CD14-positive monocyte (primary cell): ENCODE data around the gene CPNE4. TPM values are rescaled to one million over a fixed set of nuclear protein-coding genes. Genes with fewer than 3 reads are reported as not detected.

Experiments used
- DNase-seq, 3 donors: peaks; one replicate each; pipeline ENCODE4 v3.0.0-alpha.2; 2011 to 2022
- H2AFZ ChIP-seq: 2 replicates; pipeline ENCODE4 v1.6.0; 2012; ENCODE audit warnings: mild to moderate bottlenecking, low read depth, low read length, inconsistent platforms; ENCODE audit not compliant: insufficient read depth, poor library complexity, severe bottlenecking
- H3K27ac ChIP-seq, 2 donors: 1 replicate in 1 of 2; 2 replicates in 1 of 2; pipeline ENCODE4 v1.5.1; 2012 to 2013; ENCODE audit warnings: low read length in 2 of 2, control low read depth in 1 of 2, inconsistent platforms in 1 of 2, low read depth in 1 of 2, mild to moderate bottlenecking in 1 of 2
- H3K27me3 ChIP-seq, 2 donors: one replicate each; pipeline versions ENCODE4 v1.6.0 to v1.6.1; 2011 to 2013; ENCODE audit warnings: low read length in 2 of 2; ENCODE audit not compliant: control insufficient read depth in 2 of 2, insufficient read depth in 2 of 2
- H3K36me3 ChIP-seq, 2 donors: replicated peaks in 1 of 2; 1 replicate in 1 of 2; 2 replicates in 1 of 2; pipeline versions ENCODE4 v1.5.1 to v1.6.1; 2012 to 2013; ENCODE audit warnings: low read length in 2 of 2, control low read depth in 1 of 2, inconsistent platforms in 1 of 2, mild to moderate bottlenecking in 1 of 2; ENCODE audit not compliant: insufficient read depth in 2 of 2, control insufficient read depth in 1 of 2
- H3K4me1 ChIP-seq, 2 donors: 1 replicate in 1 of 2; 2 replicates in 1 of 2; pipeline versions ENCODE4 v1.5.1 to v1.6.1; 2012 to 2013; ENCODE audit warnings: low read length in 2 of 2, control low read depth in 1 of 2, inconsistent platforms in 1 of 2, mild to moderate bottlenecking in 1 of 2, moderate library complexity in 1 of 2; ENCODE audit not compliant: insufficient read depth in 2 of 2, control insufficient read depth in 1 of 2
- H3K4me2 ChIP-seq: replicated peaks from 2 replicates; pipeline ENCODE3; 2012; ENCODE audit warnings: low read length, moderate library complexity, mild to moderate bottlenecking; ENCODE audit not compliant: poor library complexity, severe bottlenecking; ENCODE audit errors: extremely low read depth
- H3K4me3 ChIP-seq, 3 experiments: fragments of 200-600 bp in 1 of 3; sonication (generic) in 1 of 3; replicated peaks in 1 of 3; 1 replicate in 2 of 3; 2 replicates in 1 of 3; pipeline ENCODE4 v1.5.1; 2011 to 2013; ENCODE audit warnings: low read length in 3 of 3, mild to moderate bottlenecking in 3 of 3, control low read depth in 2 of 3, low read depth in 2 of 3, inconsistent platforms in 1 of 3, moderate library complexity in 1 of 3
- H3K79me2 ChIP-seq: 2 replicates; pipeline ENCODE4 v1.6.0; 2012; ENCODE audit warnings: mild to moderate bottlenecking, control low read depth, inconsistent platforms, low read length, moderate library complexity; ENCODE audit not compliant: insufficient read depth
- H3K9ac ChIP-seq: 2 replicates; pipeline ENCODE4 v1.6.0; 2017; ENCODE audit warnings: low read length, mild to moderate bottlenecking; ENCODE audit not compliant: insufficient read depth, poor library complexity, severe bottlenecking
- H3K9me3 ChIP-seq, 2 donors: replicated peaks in 1 of 2; 1 replicate in 1 of 2; 2 replicates in 1 of 2; pipeline versions ENCODE4 v1.5.1 to v1.6.1; 2012 to 2013; ENCODE audit warnings: low read length in 2 of 2, control low read depth in 1 of 2; ENCODE audit not compliant: control insufficient read depth in 1 of 2, insufficient read depth in 1 of 2
- H4K20me1 ChIP-seq: 2 replicates; pipeline ENCODE4 v1.6.0; 2012; ENCODE audit warnings: mild to moderate bottlenecking, low read length, control low read depth, moderate library complexity; ENCODE audit not compliant: insufficient read depth
- H3K27ac Mint-ChIP-seq, 7 donors: one replicate each; pipeline ENCODE4 v1.8.0; 2020; ENCODE audit warnings: mild to moderate bottlenecking in 7 of 7, mixed read lengths in 7 of 7, moderate library complexity in 6 of 7, inconsistent platforms in 2 of 7
- H3K27me3 Mint-ChIP-seq, 3 donors: one replicate each; pipeline ENCODE4 v1.8.0; 2021 to 2022; ENCODE audit warnings: low read depth in 3 of 3, mild to moderate bottlenecking in 3 of 3, mixed read lengths in 3 of 3, moderate library complexity in 3 of 3, inconsistent platforms in 1 of 3
- H3K36me3 Mint-ChIP-seq, 2 donors: one replicate each; pipeline ENCODE4 v1.8.0; 2020; ENCODE audit warnings: mixed read lengths in 2 of 2, inconsistent platforms in 1 of 2, mild to moderate bottlenecking in 1 of 2
- H3K4me1 Mint-ChIP-seq: one replicate; pipeline ENCODE4 v1.8.0; 2020; ENCODE audit warnings: mild to moderate bottlenecking, mixed read lengths
- H3K4me3 Mint-ChIP-seq, 2 donors: one replicate each; pipeline ENCODE4 v1.8.0; 2020; ENCODE audit warnings: mild to moderate bottlenecking in 2 of 2, mixed read lengths in 2 of 2, moderate library complexity in 1 of 2
- H3K9me3 Mint-ChIP-seq, 7 donors: one replicate each; pipeline ENCODE4 v1.8.0; 2020 to 2022; ENCODE audit warnings: mixed read lengths in 7 of 7, mild to moderate bottlenecking in 6 of 7, moderate library complexity in 6 of 7, inconsistent platforms in 2 of 7
- WGBS: methylation state at CpG from one replicate; pipeline ENCODE4 v1.1.5; 2013; ENCODE audit warnings: missing lambda C conversion rate; ENCODE audit not compliant: insufficient coverage; 5-methylcytosine and 5-hydroxymethylcytosine counted together
- intact Hi-C, 2 donors: fragments of 100-400 bp; cut with micrococcal nuclease; formaldehyde crosslinking; loops; one replicate each; pipeline versions ENCODE4 v1.15.0 to v1.15.1; 2023
- polyA plus RNA-seq, 3 donors: library from polyadenylated mRNA; depleted of rRNA in 1 of 3; unstranded in 2 of 3; stranded (reverse) in 1 of 3; fragments of 300-500 nt in 2 of 3; fragments of >200 nt in 1 of 3; fragmentation: Illumina TruSeq in 2 of 3; gene quantifications; 1 replicate in 2 of 3; 2 replicates in 1 of 3; pipeline ENCODE4 v1.2.3, GENCODE V29; 2012 to 2021
- TF ChIP-seq, protein P1 (sequence below): fragments of 200-600 bp; IDR thresholded peaks from one replicate; pipeline ENCODE4 v1.8.0; 2022; ENCODE audit warnings: antibody characterized with exemption, mild to moderate bottlenecking

CPNE4 gene
- polyA plus RNA-seq, 3 donors = not detected

DNA sequence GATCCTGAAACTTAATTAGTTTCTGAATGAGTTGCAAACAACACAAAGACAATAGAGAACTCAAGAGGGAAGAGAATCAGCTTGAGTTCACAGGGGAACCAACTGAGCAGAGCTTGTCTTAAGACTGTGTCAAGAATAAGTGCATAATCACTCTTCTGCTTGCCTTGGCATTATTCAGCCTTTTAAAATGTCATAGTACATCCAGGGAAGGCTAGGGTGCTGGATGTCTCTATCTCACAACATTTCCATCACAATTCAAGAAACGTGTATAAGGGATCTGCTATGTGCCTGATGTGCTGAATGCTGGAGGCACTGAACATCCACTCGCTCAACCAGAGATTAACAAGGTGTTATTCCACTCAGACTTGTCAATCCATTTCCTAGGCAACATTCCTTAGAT, 122.6 kb downstream of the CPNE4 start:
- H3K27me3 ChIP-seq = peaks cover 0 to 2% of the 10 kb centered on the region in 2 donors
- H3K9me3 ChIP-seq = no peaks in the 10 kb centered on the region
- Mint-ChIP-seq H3K4me1 (no peaks in the 10 kb centered on the region), H3K27ac (no peak overlapping the region), H3K9me3 (peaks cover 0 to 7% (median 0%) of the 10 kb centered on the region in 7 donors), H3K4me3 (no peak overlapping the region), H3K27me3 (peaks cover 0 to 8% (median 1%) of the 10 kb centered on the region in 3 donors), H3K36me3 (no peaks in the 10 kb centered on the region)
- no peak overlapping the region for H3K4me2 ChIP-seq
- no peak overlapping the region for H3K27ac ChIP-seq
- H3K79me2 ChIP-seq = no peaks in the 10 kb centered on the region
- no peaks in the 10 kb centered on the region for H3K4me1 ChIP-seq
- H4K20me1 ChIP-seq = no peaks in the 10 kb centered on the region
- TF ChIP-seq, protein P1, sequence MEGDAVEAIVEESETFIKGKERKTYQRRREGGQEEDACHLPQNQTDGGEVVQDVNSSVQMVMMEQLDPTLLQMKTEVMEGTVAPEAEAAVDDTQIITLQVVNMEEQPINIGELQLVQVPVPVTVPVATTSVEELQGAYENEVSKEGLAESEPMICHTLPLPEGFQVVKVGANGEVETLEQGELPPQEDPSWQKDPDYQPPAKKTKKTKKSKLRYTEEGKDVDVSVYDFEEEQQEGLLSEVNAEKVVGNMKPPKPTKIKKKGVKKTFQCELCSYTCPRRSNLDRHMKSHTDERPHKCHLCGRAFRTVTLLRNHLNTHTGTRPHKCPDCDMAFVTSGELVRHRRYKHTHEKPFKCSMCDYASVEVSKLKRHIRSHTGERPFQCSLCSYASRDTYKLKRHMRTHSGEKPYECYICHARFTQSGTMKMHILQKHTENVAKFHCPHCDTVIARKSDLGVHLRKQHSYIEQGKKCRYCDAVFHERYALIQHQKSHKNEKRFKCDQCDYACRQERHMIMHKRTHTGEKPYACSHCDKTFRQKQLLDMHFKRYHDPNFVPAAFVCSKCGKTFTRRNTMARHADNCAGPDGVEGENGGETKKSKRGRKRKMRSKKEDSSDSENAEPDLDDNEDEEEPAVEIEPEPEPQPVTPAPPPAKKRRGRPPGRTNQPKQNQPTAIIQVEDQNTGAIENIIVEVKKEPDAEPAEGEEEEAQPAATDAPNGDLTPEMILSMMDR = no peak
- no peak overlapping the region for H3K4me3 ChIP-seq
- no peak overlapping the region for H2AFZ ChIP-seq
- no peaks in the 10 kb centered on the region for H3K36me3 ChIP-seq
- intact Hi-C loops = no loop called here
- DNase-seq = no peak
- no peak overlapping the region for H3K9ac ChIP-seq
- WGBS = no CpG with 5 or more reads among the region's 2 CpGs

DNA sequence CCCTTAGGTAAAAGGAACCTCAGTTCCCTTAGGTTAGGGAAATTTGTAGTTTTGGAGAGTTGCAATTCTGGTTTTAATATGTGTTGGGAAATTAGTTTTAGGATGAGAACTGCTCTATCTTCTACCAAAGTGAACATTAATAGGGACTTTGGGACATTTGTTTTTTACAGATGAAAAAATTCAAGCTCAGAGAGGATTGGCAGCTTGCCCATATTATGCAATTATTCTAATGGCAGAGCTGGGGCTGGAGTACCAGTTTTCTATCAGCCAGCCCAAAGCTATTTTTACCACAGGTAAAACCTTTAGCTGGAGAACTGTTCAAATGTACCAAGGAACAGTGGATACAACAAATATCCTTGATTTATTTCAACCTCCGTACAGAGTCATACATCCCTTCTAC, 127.0 kb downstream of the CPNE4 start:
- intact Hi-C loops = no loop called here
- Histone ChIP-seq H3K4me2 (no peak overlapping the region), H2AFZ (no peak overlapping the region), H3K27me3 (peaks cover 0 to 2% of the 10 kb centered on the region in 2 donors), H4K20me1 (no peaks in the 10 kb centered on the region), H3K4me3 (no peak overlapping the region), H3K9ac (no peak overlapping the region), H3K9me3 (no peaks in the 10 kb centered on the region), H3K79me2 (no peaks in the 10 kb centered on the region), H3K36me3 (no peaks in the 10 kb centered on the region), H3K27ac (no peak overlapping the region), H3K4me1 (no peaks in the 10 kb centered on the region)
- no peak overlapping the region for H3K4me3 Mint-ChIP-seq
- H3K27ac Mint-ChIP-seq = no peak overlapping the region
- TF ChIP-seq, protein P1 = no peak
- WGBS = no CpG with 5 or more reads among the region's 1 CpG
- H3K4me1 Mint-ChIP-seq = no peaks in the 10 kb centered on the region
- peaks cover 0 to 3% (median 0%) of the 10 kb centered on the region in 3 donors for H3K27me3 Mint-ChIP-seq
- no peaks in the 10 kb centered on the region for H3K36me3 Mint-ChIP-seq
- DNase-seq = no peak
- H3K9me3 Mint-ChIP-seq = peaks cover 0 to 1% (median 0%) of the 10 kb centered on the region in 7 donors
